Endothelial cell of umbilical vein (primary cell): ENCODE data around the gene PRRX2. TPM values are rescaled to one million over a fixed set of nuclear protein-coding genes. Genes with fewer than 3 reads are reported as not detected.

ENCODE experiments used
- BruUV-seq: library from RNA; stranded (reverse); fragments of 400-500 nt; replicated peaks from 2 replicates; lab custom pipeline; 2021; lab: Mats Ljungman, UMichigan
- CTCF ChIA-PET: fragments of 300-600, 350-600 bp; sonication (Branson Sonifier 250); formaldehyde crosslinking; loops from one replicate; lab custom pipeline; 2021; ENCODE audit warnings: antibody characterized with exemption, inconsistent platforms; lab: Charles Lee
- POLR2A ChIA-PET: fragments of 300-600, 350-600 bp; sonication (Branson Sonifier 250); formaldehyde crosslinking; loops from one replicate; lab custom pipeline; 2021; ENCODE audit warnings: antibody characterized with exemption, inconsistent platforms; lab: Charles Lee
- DNase-seq: peaks from one replicate; pipeline ENCODE4 v3.0.0-alpha.2; 2011; ENCODE audit warnings: low read depth, low spot score
- FAIRE-seq: peaks from 2 replicates; lab custom pipeline; 2011; peaks lifted over from hg19 to GRCh38; lab: Jason Lieb, UNC
- H2AFZ ChIP-seq: 2 replicates; pipeline ENCODE4 v1.6.0; 2012; ENCODE audit warnings: low read depth, low read length, control low read depth, inconsistent platforms
- H3K27ac ChIP-seq: 2 replicates; pipeline ENCODE4 v1.5.1; 2011; ENCODE audit warnings: low read depth, mild to moderate bottlenecking, control low read depth, low read length, moderate library complexity; ENCODE audit not compliant: insufficient read depth
- H3K27me3 ChIP-seq, 2 experiments: 2 replicates each; pipeline versions ENCODE4 v1.6.0 to v1.6.1; 2011; ENCODE audit warnings: low read length in 2 of 2, mixed read lengths in 1 of 2; ENCODE audit not compliant: control insufficient read depth in 2 of 2, insufficient read depth in 2 of 2
- H3K36me3 ChIP-seq, 2 experiments: 2 replicates in 1 of 2; 3 replicates in 1 of 2; pipeline ENCODE4 v1.5.1; 2011; ENCODE audit warnings: low read length in 2 of 2, mild to moderate bottlenecking in 1 of 2, moderate library complexity in 1 of 2; ENCODE audit not compliant: control insufficient read depth in 2 of 2, insufficient read depth in 2 of 2; ENCODE audit errors: extremely low read depth in 1 of 2
- H3K4me1 ChIP-seq: 3 replicates; pipeline ENCODE4 v1.5.1; 2011; ENCODE audit warnings: mild to moderate bottlenecking, low read length; ENCODE audit not compliant: control insufficient read depth, insufficient read depth; ENCODE audit errors: extremely low read depth
- H3K4me2 ChIP-seq: 2 replicates; pipeline ENCODE4 v1.6.1; 2011; ENCODE audit warnings: low read length, control low read depth, mixed read lengths; ENCODE audit not compliant: insufficient read depth
- H3K4me3 ChIP-seq, 3 experiments: fragments of 200-600 bp in 1 of 3; sonication (generic), shearing (Covaris generic) in 1 of 3; replicated peaks in 1 of 3; 2 replicates each; pipeline ENCODE4 v1.5.1; 2011 to 2016; ENCODE audit warnings: control low read depth in 3 of 3, low read length in 3 of 3, mild to moderate bottlenecking in 2 of 3, inconsistent platforms in 1 of 3, low read depth in 1 of 3, moderate library complexity in 1 of 3; ENCODE audit not compliant: insufficient read depth in 1 of 3
- H3K79me2 ChIP-seq: 2 replicates; pipeline ENCODE4 v1.6.0; 2012; ENCODE audit warnings: low read length, inconsistent platforms; ENCODE audit not compliant: control insufficient read depth, insufficient read depth
- H3K9ac ChIP-seq: replicated peaks from 2 replicates; pipeline ENCODE3; 2011; ENCODE audit warnings: low read length, control low read depth; ENCODE audit not compliant: insufficient read depth; ENCODE audit errors: extremely low read depth
- H3K9me1 ChIP-seq: replicated peaks from 3 replicates; pipeline ENCODE4 v1.6.0; 2011; ENCODE audit warnings: mild to moderate bottlenecking, low read length; ENCODE audit not compliant: control insufficient read depth, insufficient read depth; ENCODE audit errors: extremely low read depth
- H3K9me3 ChIP-seq: replicated peaks from 2 replicates; pipeline ENCODE4 v1.5.1; 2012; ENCODE audit warnings: low read length, inconsistent platforms; ENCODE audit not compliant: control insufficient read depth, insufficient read depth
- H4K20me1 ChIP-seq: replicated peaks from 2 replicates; pipeline ENCODE3; 2011; ENCODE audit warnings: mild to moderate bottlenecking, low read length; ENCODE audit not compliant: control insufficient read depth, insufficient read depth; ENCODE audit errors: extremely low read depth
- EZH2 ChIP-seq: IDR thresholded peaks from 2 replicates; pipeline ENCODE4 v1.6.1; 2012; ENCODE audit warnings: borderline replicate concordance, low read depth, mild to moderate bottlenecking, moderate library complexity, low read length, inconsistent platforms; ENCODE audit not compliant: severe bottlenecking
- FOS ChIP-seq: IDR thresholded peaks from 2 replicates; pipeline ENCODE4 v1.6.1; 2011; ENCODE audit warnings: mild to moderate bottlenecking, low read length, moderate library complexity, borderline replicate concordance; ENCODE audit not compliant: insufficient read depth
- GATA2 ChIP-seq: IDR thresholded peaks from 2 replicates; pipeline ENCODE4 v1.7.0; 2011; ENCODE audit warnings: low read depth, mild to moderate bottlenecking, moderate library complexity, mixed read lengths, low read length; ENCODE audit not compliant: insufficient read length, insufficient read depth
- JUN ChIP-seq: IDR thresholded peaks from 2 replicates; pipeline ENCODE4 v1.6.1; 2011; ENCODE audit warnings: borderline replicate concordance, low read depth; ENCODE audit not compliant: insufficient read length, insufficient read depth
- MYC ChIP-seq: IDR thresholded peaks from one replicate; pipeline ENCODE4 v1.6.1; 2011; ENCODE audit warnings: mild to moderate bottlenecking, low read depth, low read length
- POLR2A ChIP-seq: IDR thresholded peaks from 2 replicates; pipeline ENCODE4 v1.6.1; 2012; ENCODE audit warnings: low read depth, mild to moderate bottlenecking, control low read depth, low read length
- POLR2AphosphoS5 ChIP-seq: IDR thresholded peaks from 2 replicates; pipeline ENCODE4 v1.6.1; 2012; ENCODE audit warnings: low read depth, mild to moderate bottlenecking, control low read depth, low read length, moderate library complexity; ENCODE audit not compliant: insufficient read depth
- dilution Hi-C: fragments of 300-500 bp; cut with MboI; formaldehyde crosslinking; loops from one replicate; pipeline ENCODE4 v1.15.0; 2019; ENCODE audit warnings: low sequenced_read_pairs; ENCODE audit not compliant: extremely low pct_ligation_motif_present
- intact Hi-C: fragments of 100-400 bp; cut with micrococcal nuclease; formaldehyde crosslinking; loops from one replicate; pipeline ENCODE4 v1.10.0; 2022
- polyA plus RNA-seq, 4 experiments: library from polyadenylated mRNA; depleted of rRNA in 3 of 4; stranded (reverse) in 3 of 4; unstranded in 1 of 4; fragments of >200 nt; gene quantifications; 2 replicates each; pipeline versions ENCODE4 v1.2.1 to v1.2.3, GENCODE V29; 2011 to 2012; ENCODE audit warnings: missing spikeins in 1 of 4
- total RNA-seq: library from RNA; stranded (reverse); gene quantifications from 2 replicates; pipeline ENCODE4 v1.2.3, GENCODE V29; 2021
- TF ChIP-seq, protein P1 (sequence below): IDR thresholded peaks from 2 replicates; pipeline ENCODE4 v1.6.1; 2011; ENCODE audit not compliant: insufficient read depth, insufficient read length
- TF ChIP-seq, protein P2 (sequence below), 2 donors: IDR thresholded peaks; 1 replicate in 1 of 2; 2 replicates in 1 of 2; pipeline ENCODE4 v1.5.1; 2011; ENCODE audit warnings: low read length in 2 of 2, mild to moderate bottlenecking in 2 of 2, moderate library complexity in 2 of 2, control low read depth in 1 of 2, inconsistent platforms in 1 of 2, low read depth in 1 of 2; ENCODE audit not compliant: insufficient read depth in 1 of 2; ENCODE audit errors: extremely low read depth in 1 of 2

The PRRX2 gene
- total and polyA plus RNA-seq, 2 donors (not counting 3 experiments of a cell fraction or from before 2014, with no cell fraction given), result 0.19 to 0.77 TPM

DNA sequence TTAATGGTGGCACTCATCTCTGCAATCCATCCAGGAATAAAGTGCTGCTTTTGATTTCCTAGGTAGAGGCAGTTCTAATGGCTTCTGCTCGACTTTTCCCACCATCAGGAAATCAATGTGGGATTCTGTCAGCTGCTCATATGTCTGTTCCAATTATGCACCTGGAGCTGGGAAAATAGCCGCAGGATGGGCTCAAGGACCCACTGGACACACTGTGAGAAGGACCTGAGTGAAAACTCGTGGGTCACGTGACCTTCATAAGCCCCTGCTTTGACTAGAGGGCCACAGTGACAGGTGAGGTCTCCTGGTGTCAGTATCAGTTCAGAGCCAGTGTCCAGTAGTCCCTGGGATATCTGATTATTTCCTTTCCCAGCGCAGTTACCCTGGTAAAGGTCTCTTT lies 105.3 kb downstream of the PRRX2 start:
- Histone ChIP-seq H3K27ac (no peak overlapping the region), H3K9me3 (no peaks in the 10 kb centered on the region), H3K27me3 (peaks cover 0 to 2% of the 10 kb centered on the region in 2 experiments), H3K79me2 (no peaks in the 10 kb centered on the region), H3K9ac (no peak overlapping the region), H3K4me2 (no peak overlapping the region), H3K4me1 (no peaks in the 10 kb centered on the region), H3K36me3 (no peaks in the 10 kb centered on the region), H4K20me1 (no peaks in the 10 kb centered on the region), H3K4me3 (no peak overlapping the region), H3K9me1 (no peaks in the 10 kb centered on the region), H2AFZ (no peak overlapping the region)
- BruUV-seq, result no TSS peak
- intact Hi-C loops, result no loop called here
- POLR2A ChIA-PET, result no interaction called here
- DNase-seq (no peak), FAIRE-seq (no peak)
- CTCF ChIA-PET, result interaction anchor here (0.6 kb wide), 1 partner anchor 14 kb away, joined by 3 read pairs; no protein-coding TSS in a partner anchor
- dilution Hi-C loops, result no loop called here
- TF ChIP-seq EZH2 (no peak), JUN (no peak), MYC (no peak), GATA2 (no peak), FOS (no peak), POLR2A (no peak), POLR2AphosphoS5 (no peak)
- TF ChIP-seq, protein P1, sequence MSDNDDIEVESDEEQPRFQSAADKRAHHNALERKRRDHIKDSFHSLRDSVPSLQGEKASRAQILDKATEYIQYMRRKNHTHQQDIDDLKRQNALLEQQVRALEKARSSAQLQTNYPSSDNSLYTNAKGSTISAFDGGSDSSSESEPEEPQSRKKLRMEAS, result no peak
- TF ChIP-seq, protein P2, sequence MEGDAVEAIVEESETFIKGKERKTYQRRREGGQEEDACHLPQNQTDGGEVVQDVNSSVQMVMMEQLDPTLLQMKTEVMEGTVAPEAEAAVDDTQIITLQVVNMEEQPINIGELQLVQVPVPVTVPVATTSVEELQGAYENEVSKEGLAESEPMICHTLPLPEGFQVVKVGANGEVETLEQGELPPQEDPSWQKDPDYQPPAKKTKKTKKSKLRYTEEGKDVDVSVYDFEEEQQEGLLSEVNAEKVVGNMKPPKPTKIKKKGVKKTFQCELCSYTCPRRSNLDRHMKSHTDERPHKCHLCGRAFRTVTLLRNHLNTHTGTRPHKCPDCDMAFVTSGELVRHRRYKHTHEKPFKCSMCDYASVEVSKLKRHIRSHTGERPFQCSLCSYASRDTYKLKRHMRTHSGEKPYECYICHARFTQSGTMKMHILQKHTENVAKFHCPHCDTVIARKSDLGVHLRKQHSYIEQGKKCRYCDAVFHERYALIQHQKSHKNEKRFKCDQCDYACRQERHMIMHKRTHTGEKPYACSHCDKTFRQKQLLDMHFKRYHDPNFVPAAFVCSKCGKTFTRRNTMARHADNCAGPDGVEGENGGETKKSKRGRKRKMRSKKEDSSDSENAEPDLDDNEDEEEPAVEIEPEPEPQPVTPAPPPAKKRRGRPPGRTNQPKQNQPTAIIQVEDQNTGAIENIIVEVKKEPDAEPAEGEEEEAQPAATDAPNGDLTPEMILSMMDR (IDR thresholded peaks at IDR 0.05; ENCODE audit: extremely low read depth in 1 of 2, insufficient read depth in 1 of 2, low read depth in 1 of 2, low read length in 2 of 2), result no peak

Other genes starting within 250 kb of the PRRX2 start
- gene C9orf50, start 44.5 kb upstream of the PRRX2 start, total RNA-seq, result not detected in 2 replicates
- gene C9orf50, start 44.5 kb upstream of the PRRX2 start, polyA plus RNA-seq, result 0.05 TPM in 1 of 2 replicates, not detected in the other
- gene NTMT1, start 39.5 kb upstream of the PRRX2 start, total RNA-seq, result 47.6 and 53.2 TPM in 2 replicates
- 51.1 and 58.3 TPM in 2 replicates for gene NTMT1, start 39.5 kb upstream of the PRRX2 start, polyA plus RNA-seq
- 22.9 and 23.8 TPM in 2 replicates for gene ASB6, start 23.5 kb upstream of the PRRX2 start, total RNA-seq
- gene ASB6, start 23.5 kb upstream of the PRRX2 start, polyA plus RNA-seq, result 20.3 and 21.3 TPM in 2 replicates
- not detected in 2 replicates for gene PTGES, start 87.4 kb downstream of the PRRX2 start, total RNA-seq
- gene PTGES, start 87.4 kb downstream of the PRRX2 start, polyA plus RNA-seq, result not detected in 2 replicates
- 23.1 and 29.5 TPM in 2 replicates for gene TOR1B, start 137.5 kb downstream of the PRRX2 start, total RNA-seq
- gene TOR1B, start 137.5 kb downstream of the PRRX2 start, polyA plus RNA-seq, result 25.2 and 27.0 TPM in 2 replicates
- gene TOR1A, start 158.5 kb downstream of the PRRX2 start, total RNA-seq, result 56.6 and 57.8 TPM in 2 replicates
- 89.8 and 93.5 TPM in 2 replicates for gene TOR1A, start 158.5 kb downstream of the PRRX2 start, polyA plus RNA-seq
- 34.6 and 34.7 TPM in 2 replicates for gene C9orf78, start 169.6 kb downstream of the PRRX2 start, total RNA-seq
- gene C9orf78, start 169.6 kb downstream of the PRRX2 start, polyA plus RNA-seq, result 11.4 and 17.9 TPM in 2 replicates
- gene USP20, start 169.8 kb downstream of the PRRX2 start, total RNA-seq, result 13.4 and 17.4 TPM in 2 replicates
- gene USP20, start 169.8 kb downstream of the PRRX2 start, polyA plus RNA-seq, result 25.9 and 30.1 TPM in 2 replicates